ENCODE measurements around the gene DNAJC13.

- TF ChIP-seq CTCF (IDR thresholded peaks at IDR 0.05; ENCODE audit: control extremely low read depth in 1 of 3, insufficient read depth in 1 of 3, low read depth in 1 of 3, low read length in 3 of 3) (no peak), CHD7 (IDR thresholded peaks at IDR 0.05; ENCODE audit: insufficient replicate concordance, low read length) (no peak), CEBPB (IDR thresholded peaks at IDR 0.05; ENCODE audit: low read depth, low read length) (no peak)
Measured at GRCh38 chr3:132381348-132381944, 35.9 kb upstream of the DNAJC13 start.
